Transverse colon (tissue), 4 donors: ENCODE results near the gene ARMC2.

ENCODE experiments used
- POLR2AphosphoS5 ChIP-seq, 3 donors: sonication (generic); formaldehyde crosslinking; IDR thresholded peaks; one replicate each; pipeline ENCODE4 v1.6.1; 2016; ENCODE audit warnings: antibody characterized with exemption in 3 of 3
- TF ChIP-seq, protein P1 (sequence below), 5 experiments: fragments of 200-600 bp in 3 of 5; fragments of 450-650 bp in 2 of 5; sonication (generic) in 3 of 5; IDR thresholded peaks; 1 replicate in 2 of 5; 2 replicates in 3 of 5; pipeline ENCODE4 v1.5.1; 2016 to 2017; ENCODE audit warnings: antibody characterized with exemption in 5 of 5, inconsistent platforms in 3 of 5, mild to moderate bottlenecking in 2 of 5, moderate library complexity in 1 of 5

DNA sequence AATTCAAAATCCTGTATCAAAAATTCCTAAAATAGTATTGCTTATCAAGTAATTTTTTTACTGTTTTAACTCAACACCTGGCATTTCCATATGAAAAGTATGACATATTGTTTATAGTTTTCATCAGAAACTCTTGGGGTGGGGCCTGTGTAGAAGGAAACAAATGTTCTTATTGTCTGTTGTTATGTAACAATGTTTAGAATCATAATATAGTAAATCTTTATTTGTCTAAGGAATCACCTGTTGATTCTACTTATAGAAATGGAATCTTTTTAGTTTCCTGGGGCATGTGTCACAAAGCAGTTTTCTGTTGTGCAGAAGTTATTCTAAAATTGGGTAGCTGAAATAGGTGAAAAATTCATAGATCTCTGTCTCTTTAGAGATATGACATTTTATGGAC is 4.9 kb downstream of the ARMC2 start:
- TF ChIP-seq, protein P1, sequence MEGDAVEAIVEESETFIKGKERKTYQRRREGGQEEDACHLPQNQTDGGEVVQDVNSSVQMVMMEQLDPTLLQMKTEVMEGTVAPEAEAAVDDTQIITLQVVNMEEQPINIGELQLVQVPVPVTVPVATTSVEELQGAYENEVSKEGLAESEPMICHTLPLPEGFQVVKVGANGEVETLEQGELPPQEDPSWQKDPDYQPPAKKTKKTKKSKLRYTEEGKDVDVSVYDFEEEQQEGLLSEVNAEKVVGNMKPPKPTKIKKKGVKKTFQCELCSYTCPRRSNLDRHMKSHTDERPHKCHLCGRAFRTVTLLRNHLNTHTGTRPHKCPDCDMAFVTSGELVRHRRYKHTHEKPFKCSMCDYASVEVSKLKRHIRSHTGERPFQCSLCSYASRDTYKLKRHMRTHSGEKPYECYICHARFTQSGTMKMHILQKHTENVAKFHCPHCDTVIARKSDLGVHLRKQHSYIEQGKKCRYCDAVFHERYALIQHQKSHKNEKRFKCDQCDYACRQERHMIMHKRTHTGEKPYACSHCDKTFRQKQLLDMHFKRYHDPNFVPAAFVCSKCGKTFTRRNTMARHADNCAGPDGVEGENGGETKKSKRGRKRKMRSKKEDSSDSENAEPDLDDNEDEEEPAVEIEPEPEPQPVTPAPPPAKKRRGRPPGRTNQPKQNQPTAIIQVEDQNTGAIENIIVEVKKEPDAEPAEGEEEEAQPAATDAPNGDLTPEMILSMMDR (IDR thresholded peaks at IDR 0.05) = no peak
- TF ChIP-seq POLR2AphosphoS5 (IDR thresholded peaks at IDR 0.05) = no peak
